HepG2 (cell line): Measurements from ENCODE around the gene SNX19. TPM values are rescaled to one million over a fixed set of nuclear protein-coding genes. Genes with fewer than 3 reads are reported as not detected.

Experiments
- ATAC-seq: fragments of 200-7000 bp; cut with Tn5 transposase; 3 replicates; pipeline ENCODE4 v1.9.1; 2020; ENCODE audit warnings: mild to moderate bottlenecking, moderate library complexity
- BruUV-seq: library from RNA; stranded (reverse); fragments of 400-500 nt; replicated peaks from 2 replicates; lab custom pipeline; 2021; lab: Mats Ljungman, UMichigan
- CTCF ChIA-PET: fragments of 300-600 bp; formaldehyde crosslinking; extraction: SDS; loops from one replicate; lab custom pipeline; 2021; ENCODE audit warnings: low total read pairs, inconsistent platforms, low intra/inter-chr PET ratio; lab: Yijun Ruan, JAX
- POLR2A ChIA-PET: fragments of 350-600 bp; sonication (Branson Sonifier 250); formaldehyde crosslinking; loops from one replicate; lab custom pipeline; 2020; ENCODE audit warnings: antibody characterized with exemption, inconsistent platforms; lab: Yijun Ruan, JAX
- DNase-seq: peaks from one replicate; pipeline ENCODE4 v3.0.0-alpha.2; 2015; ENCODE audit warnings: low spot score
- FAIRE-seq: peaks from 3 replicates; lab custom pipeline; 2011; peaks lifted over from hg19 to GRCh38; lab: Jason Lieb, UNC
- H2AFZ ChIP-seq: one replicate; pipeline ENCODE4 v1.6.1; 2011; ENCODE audit warnings: low read length, inconsistent platforms
- H3K27ac ChIP-seq: fragments of 300-600 bp; 3 replicates; pipeline ENCODE4 v1.8.0; 2011; ENCODE audit warnings: mixed run types, mild to moderate bottlenecking, mixed read lengths, low read length, inconsistent platforms; ENCODE audit not compliant: insufficient read depth; ENCODE audit errors: extremely low read length
- H3K27me3 ChIP-seq, 2 experiments: fragments of 200-600 bp in 1 of 2; 2 replicates in 1 of 2; 3 replicates in 1 of 2; pipeline versions ENCODE4 v1.6.0 to v1.8.0; 2011; ENCODE audit warnings: low read length in 2 of 2, mild to moderate bottlenecking in 2 of 2, moderate library complexity in 2 of 2, inconsistent platforms in 1 of 2; ENCODE audit not compliant: insufficient read depth in 2 of 2, control insufficient read depth in 1 of 2
- H3K36me3 ChIP-seq, 2 experiments: fragments of 200-600 bp in 1 of 2; replicated peaks in 1 of 2; 2 replicates in 1 of 2; 3 replicates in 1 of 2; pipeline versions ENCODE4 v1.5.1 to v1.8.0; 2011; ENCODE audit warnings: low read length in 2 of 2, inconsistent platforms in 1 of 2; ENCODE audit not compliant: insufficient read depth in 2 of 2, control insufficient read depth in 1 of 2
- H3K4me1 ChIP-seq: 2 replicates; pipeline ENCODE4 v1.5.1; 2012; ENCODE audit warnings: low read length, inconsistent platforms; ENCODE audit not compliant: insufficient read depth
- H3K4me2 ChIP-seq: 2 replicates; pipeline ENCODE4 v1.6.0; 2011; ENCODE audit warnings: low read depth, low read length, inconsistent platforms
- H3K4me3 ChIP-seq, 3 experiments: fragments of 200-600 bp in 1 of 3; sonication (generic), shearing (Covaris generic) in 1 of 3; replicated peaks in 1 of 3; 2 replicates each; pipeline ENCODE4 v1.5.1; 2011 to 2016; ENCODE audit warnings: low read length in 3 of 3, inconsistent platforms in 2 of 3, low read depth in 2 of 3, mild to moderate bottlenecking in 2 of 3, control low read depth in 1 of 3, mixed read lengths in 1 of 3; ENCODE audit not compliant: insufficient read depth in 1 of 3
- H3K79me2 ChIP-seq: one replicate; pipeline ENCODE4 v1.6.1; 2011; ENCODE audit warnings: low read length, inconsistent platforms; ENCODE audit not compliant: insufficient read depth
- H3K9ac ChIP-seq: 2 replicates; pipeline ENCODE4 v1.6.0; 2011; ENCODE audit warnings: mild to moderate bottlenecking, low read depth, low read length, inconsistent platforms; ENCODE audit not compliant: insufficient read depth
- H3K9me3 ChIP-seq: 2 replicates; pipeline ENCODE4 v1.5.1; 2012; ENCODE audit warnings: mild to moderate bottlenecking, low read length
- H4K20me1 ChIP-seq: 2 replicates; pipeline ENCODE4 v1.6.0; 2011; ENCODE audit warnings: inconsistent platforms, mild to moderate bottlenecking, low read length, moderate library complexity; ENCODE audit not compliant: insufficient read depth
- ATF7-NPFF ChIP-seq: sonication (generic); formaldehyde crosslinking; IDR thresholded peaks from 2 replicates; pipeline ENCODE4 v1.8.1; 2023; ENCODE audit warnings: mild to moderate bottlenecking, low read depth, missing genetic modification reagents, moderate library complexity
- FLYWCH1 ChIP-seq: sonication (generic); formaldehyde crosslinking; IDR thresholded peaks from 2 replicates; pipeline ENCODE4 v1.8.1; 2023; ENCODE audit warnings: mild to moderate bottlenecking, missing genetic modification reagents
- KLF11 ChIP-seq: IDR thresholded peaks from 2 replicates; pipeline ENCODE4 v1.6.1; 2016; ENCODE audit warnings: missing compliant biosample characterization
- NFE2L2 ChIP-seq: fragments of 150-350 bp; IDR thresholded peaks from 2 replicates; pipeline ENCODE4 v1.6.1; 2014; ENCODE audit warnings: low read length
- PPARG ChIP-seq: conservative IDR thresholded peaks from 2 replicates; pipeline ENCODE4 v1.6.1; 2016; ENCODE audit warnings: missing biosample characterization, missing genetic modification reagents
- SNAPC2 ChIP-seq: sonication (generic); formaldehyde crosslinking; IDR thresholded peaks from 2 replicates; pipeline ENCODE4 v1.8.1; 2022; ENCODE audit warnings: mild to moderate bottlenecking, missing genetic modification reagents
- ZFYVE20 ChIP-seq: sonication (generic); formaldehyde crosslinking; IDR thresholded peaks from 2 replicates; pipeline ENCODE4 v1.8.0; 2023; ENCODE audit warnings: low read depth, mild to moderate bottlenecking, moderate library complexity, missing genetic modification reagents, borderline replicate concordance
- ZNF816 ChIP-seq: sonication (generic); formaldehyde crosslinking; IDR thresholded peaks from 2 replicates; pipeline ENCODE4 v1.8.0; 2022; ENCODE audit warnings: missing genetic modification reagents, mild to moderate bottlenecking, borderline replicate concordance
- WGBS: methylation state at CpG from one replicate; pipeline ENCODE4 v1.1.6; 2017; ENCODE audit warnings: low lambda C conversion rate; 5-methylcytosine and 5-hydroxymethylcytosine counted together
- in situ Hi-C: cut with HindIII; loops from 2 replicates; pipeline ENCODE4 v1.10.0; 2017; ENCODE audit warnings: low pct_unique_long_range_greater_than_20kb; ENCODE audit not compliant: extremely low pct_ligation_motif_present
- intact Hi-C: fragments of 100-400 bp; cut with micrococcal nuclease; formaldehyde crosslinking; loops from one replicate; pipeline ENCODE4 v1.10.0; 2022; ENCODE audit not compliant: unreplicated experiment
- polyA plus RNA-seq, 8 experiments: library from polyadenylated mRNA; depleted of rRNA in 3 of 8; stranded (reverse) in 7 of 8; unstranded in 1 of 8; fragments of >200 nt; fragmentation: Illumina TruSeq in 4 of 8; extraction: Trizol in 4 of 8; gene quantifications; 2 replicates each; pipeline versions ENCODE4 v1.2.1 to v1.2.3, GENCODE V29; 2011 to 2016; ENCODE audit warnings: low read depth in 4 of 8, missing spikeins in 1 of 8, mixed read lengths in 1 of 8; ENCODE audit not compliant: insufficient read depth in 1 of 8
- total RNA-seq, 5 experiments: library from RNA; depleted of rRNA; stranded (reverse); fragments of >200 nt; fragmentation: Illumina TruSeq; extraction: Trizol; gene quantifications; 2 replicates each; pipeline ENCODE4 v1.2.3, GENCODE V29; 2016; ENCODE audit warnings: low read depth in 1 of 5
- TF ChIP-seq, protein P1 (sequence below): sonication (generic); formaldehyde crosslinking; conservative IDR thresholded peaks from 2 replicates; pipeline ENCODE4 v1.8.0; 2022; ENCODE audit warnings: mild to moderate bottlenecking, moderate library complexity, missing genetic modification reagents
- TF ChIP-seq, protein P2 (sequence below): IDR thresholded peaks from 2 replicates; pipeline ENCODE4 v1.6.1; 2012; ENCODE audit warnings: low read depth, low read length, improper control_type of control experiment
- TF ChIP-seq, protein P3 (sequence below): sonication (generic); formaldehyde crosslinking; IDR thresholded peaks from 2 replicates; pipeline ENCODE4 v1.4.0; 2020; ENCODE audit warnings: missing genetic modification reagents, borderline replicate concordance

The SNX19 gene
- total and polyA plus RNA-seq, 2 of the 13 experiments (the other 11 are each of a cell fraction or from before 2014, with no cell fraction given), result 0.13 to 0.27 TPM

DNA sequence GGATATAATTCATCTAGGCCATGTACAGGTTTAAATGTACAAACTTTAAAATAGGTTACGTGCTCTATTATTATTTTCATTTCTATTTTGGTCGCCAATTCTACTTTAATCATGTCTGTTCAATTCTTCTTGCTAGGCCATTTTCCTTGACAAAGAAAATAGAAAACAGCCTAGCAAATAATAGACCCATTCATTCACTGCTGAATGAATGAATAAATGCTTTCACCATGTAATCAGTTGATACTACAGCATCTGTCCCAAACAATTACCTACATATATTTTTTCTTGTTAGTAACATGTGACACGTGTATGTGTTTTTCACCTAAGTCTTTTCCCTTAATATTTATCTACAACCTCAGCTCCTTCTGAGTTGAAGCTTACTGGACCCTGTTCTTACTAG, 27.5 kb downstream of the SNX19 start:
- Histone ChIP-seq H2AFZ (no peak overlapping the region), H3K4me3 (no peak overlapping the region), H4K20me1 (no peaks in the 10 kb centered on the region), H3K4me2 (no peak overlapping the region), H3K36me3 (no peaks in the 10 kb centered on the region), H3K9ac (no peak overlapping the region), H3K9me3 (no peaks in the 10 kb centered on the region), H3K79me2 (no peaks in the 10 kb centered on the region), H3K27ac (no peak overlapping the region), H3K27me3 (no peaks in the 10 kb centered on the region), H3K4me1 (no peaks in the 10 kb centered on the region)
- ATAC-seq, result no peak
- BruUV-seq, result no TSS peak
- DNase-seq, result no peak
- in situ Hi-C loops (loop anchor here (25.0 kb wide), 1 partner anchor 676 kb away; no protein-coding TSS in a partner anchor), intact Hi-C loops (no loop called here)
- POLR2A ChIA-PET, result no interaction called here
- no peak for FAIRE-seq
- TF ChIP-seq, protein P1, sequence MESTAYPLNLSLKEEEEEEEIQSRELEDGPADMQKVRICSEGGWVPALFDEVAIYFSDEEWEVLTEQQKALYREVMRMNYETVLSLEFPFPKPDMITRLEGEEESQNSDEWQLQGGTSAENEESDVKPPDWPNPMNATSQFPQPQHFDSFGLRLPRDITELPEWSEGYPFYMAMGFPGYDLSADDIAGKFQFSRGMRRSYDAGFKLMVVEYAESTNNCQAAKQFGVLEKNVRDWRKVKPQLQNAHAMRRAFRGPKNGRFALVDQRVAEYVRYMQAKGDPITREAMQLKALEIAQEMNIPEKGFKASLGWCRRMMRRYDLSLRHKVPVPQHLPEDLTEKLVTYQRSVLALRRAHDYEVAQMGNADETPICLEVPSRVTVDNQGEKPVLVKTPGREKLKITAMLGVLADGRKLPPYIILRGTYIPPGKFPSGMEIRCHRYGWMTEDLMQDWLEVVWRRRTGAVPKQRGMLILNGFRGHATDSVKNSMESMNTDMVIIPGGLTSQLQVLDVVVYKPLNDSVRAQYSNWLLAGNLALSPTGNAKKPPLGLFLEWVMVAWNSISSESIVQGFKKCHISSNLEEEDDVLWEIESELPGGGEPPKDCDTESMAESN (CRISPR knock-in tag), result no peak
- WGBS, result 3% methylated on average over 3 of the region's 3 CpGs
- CTCF ChIA-PET, result no interaction called here

DNA sequence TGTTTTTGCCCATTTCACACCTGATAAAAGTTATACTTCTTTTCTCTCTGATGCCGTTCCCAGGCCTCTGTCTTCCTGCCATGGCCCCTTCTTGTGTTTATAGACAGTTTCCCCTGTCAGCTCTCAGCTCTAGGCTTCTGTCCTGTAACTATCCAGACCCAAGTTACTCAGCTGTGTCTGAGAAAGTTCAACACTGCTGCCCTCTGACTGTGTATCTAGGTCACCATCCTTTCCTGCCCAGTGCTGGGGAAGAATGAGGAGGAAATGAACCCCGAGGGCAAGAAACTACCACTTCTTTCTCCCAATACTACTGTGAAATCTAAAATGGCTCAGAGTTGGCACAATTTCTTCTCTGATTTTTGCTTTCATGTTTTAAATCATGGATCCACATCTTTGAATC, 29.6 kb downstream of the SNX19 start:
- no peak overlapping the region for H3K9ac ChIP-seq
- FAIRE-seq (no peak), ATAC-seq (no peak), DNase-seq (no peak)
- H3K4me3 ChIP-seq, result no peak overlapping the region
- H2AFZ ChIP-seq, result no peak overlapping the region
- no TSS peak for BruUV-seq
- no peaks in the 10 kb centered on the region for H3K79me2 ChIP-seq
- in situ Hi-C loops (loop anchor here (25.0 kb wide), 1 partner anchor 674 kb away; no protein-coding TSS in a partner anchor), intact Hi-C loops (no loop called here)
- no peak overlapping the region for H3K4me2 ChIP-seq
- POLR2A ChIA-PET, result no interaction called here
- no peaks in the 10 kb centered on the region for H3K27me3 ChIP-seq
- H3K9me3 ChIP-seq, result no peaks in the 10 kb centered on the region
- CTCF ChIA-PET, result no interaction called here
- whole genome bisulfite sequencing, result 0% methylated on average over 2 of the region's 2 CpGs
- H4K20me1 ChIP-seq, result no peaks in the 10 kb centered on the region
- H3K36me3 ChIP-seq, result no peaks in the 10 kb centered on the region
- no peaks in the 10 kb centered on the region for H3K4me1 ChIP-seq
- H3K27ac ChIP-seq, result no peak overlapping the region
- TF ChIP-seq, protein P2, sequence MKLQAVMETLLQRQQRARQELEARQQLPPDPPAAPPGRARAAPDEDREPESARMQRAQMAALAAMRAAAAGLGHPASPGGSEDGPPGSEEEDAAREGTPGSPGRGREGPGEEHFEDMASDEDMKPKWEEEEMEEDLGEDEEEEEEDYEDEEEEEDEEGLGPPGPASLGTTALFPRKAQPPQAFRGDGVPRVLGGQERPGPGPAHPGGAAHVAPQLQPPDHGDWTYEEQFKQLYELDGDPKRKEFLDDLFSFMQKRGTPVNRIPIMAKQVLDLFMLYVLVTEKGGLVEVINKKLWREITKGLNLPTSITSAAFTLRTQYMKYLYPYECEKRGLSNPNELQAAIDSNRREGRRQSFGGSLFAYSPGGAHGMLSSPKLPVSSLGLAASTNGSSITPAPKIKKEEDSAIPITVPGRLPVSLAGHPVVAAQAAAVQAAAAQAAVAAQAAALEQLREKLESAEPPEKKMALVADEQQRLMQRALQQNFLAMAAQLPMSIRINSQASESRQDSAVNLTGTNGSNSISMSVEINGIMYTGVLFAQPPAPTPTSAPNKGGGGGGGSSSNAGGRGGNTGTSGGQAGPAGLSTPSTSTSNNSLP, result no peak
- TF ChIP-seq, protein P3, sequence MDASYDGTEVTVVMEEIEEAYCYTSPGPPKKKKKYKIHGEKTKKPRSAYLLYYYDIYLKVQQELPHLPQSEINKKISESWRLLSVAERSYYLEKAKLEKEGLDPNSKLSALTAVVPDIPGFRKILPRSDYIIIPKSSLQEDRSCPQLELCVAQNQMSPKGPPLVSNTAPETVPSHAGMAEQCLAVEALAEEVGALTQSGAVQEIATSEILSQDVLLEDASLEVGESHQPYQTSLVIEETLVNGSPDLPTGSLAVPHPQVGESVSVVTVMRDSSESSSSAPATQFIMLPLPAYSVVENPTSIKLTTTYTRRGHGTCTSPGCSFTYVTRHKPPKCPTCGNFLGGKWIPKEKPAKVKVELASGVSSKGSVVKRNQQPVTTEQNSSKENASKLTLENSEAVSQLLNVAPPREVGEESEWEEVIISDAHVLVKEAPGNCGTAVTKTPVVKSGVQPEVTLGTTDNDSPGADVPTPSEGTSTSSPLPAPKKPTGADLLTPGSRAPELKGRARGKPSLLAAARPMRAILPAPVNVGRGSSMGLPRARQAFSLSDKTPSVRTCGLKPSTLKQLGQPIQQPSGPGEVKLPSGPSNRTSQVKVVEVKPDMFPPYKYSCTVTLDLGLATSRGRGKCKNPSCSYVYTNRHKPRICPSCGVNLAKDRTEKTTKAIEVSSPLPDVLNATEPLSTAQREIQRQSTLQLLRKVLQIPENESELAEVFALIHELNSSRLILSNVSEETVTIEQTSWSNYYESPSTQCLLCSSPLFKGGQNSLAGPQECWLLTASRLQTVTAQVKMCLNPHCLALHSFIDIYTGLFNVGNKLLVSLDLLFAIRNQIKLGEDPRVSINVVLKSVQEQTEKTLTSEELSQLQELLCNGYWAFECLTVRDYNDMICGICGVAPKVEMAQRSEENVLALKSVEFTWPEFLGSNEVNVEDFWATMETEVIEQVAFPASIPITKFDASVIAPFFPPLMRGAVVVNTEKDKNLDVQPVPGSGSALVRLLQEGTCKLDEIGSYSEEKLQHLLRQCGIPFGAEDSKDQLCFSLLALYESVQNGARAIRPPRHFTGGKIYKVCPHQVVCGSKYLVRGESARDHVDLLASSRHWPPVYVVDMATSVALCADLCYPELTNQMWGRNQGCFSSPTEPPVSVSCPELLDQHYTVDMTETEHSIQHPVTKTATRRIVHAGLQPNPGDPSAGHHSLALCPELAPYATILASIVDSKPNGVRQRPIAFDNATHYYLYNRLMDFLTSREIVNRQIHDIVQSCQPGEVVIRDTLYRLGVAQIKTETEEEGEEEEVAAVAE (CRISPR knock-in tag), result no peak
- TF ChIP-seq KLF11 (CRISPR knock-in tag), result no peak
- TF ChIP-seq ATF7-NPFF (CRISPR knock-in tag), result no peak
- TF ChIP-seq NFE2L2, result no peak
- TF ChIP-seq ZFYVE20 (CRISPR knock-in tag), result no peak
- TF ChIP-seq SNAPC2 (CRISPR knock-in tag), result no peak
- no peak for TF ChIP-seq PPARG
- no peak for TF ChIP-seq FLYWCH1 (CRISPR knock-in tag)
- no peak for TF ChIP-seq ZNF816
